GM13976 (cell line): ENCODE results near the gene PLD4.

ENCODE experiments used
- DNase-seq: peaks from one replicate; pipeline ENCODE4 v3.0.0; 2012; ENCODE audit warnings: low spot score
- CTCF ChIP-seq: IDR thresholded peaks from 2 replicates; pipeline ENCODE4 v1.5.1; 2012; ENCODE audit warnings: borderline replicate concordance, mild to moderate bottlenecking; ENCODE audit not compliant: insufficient read depth; ENCODE audit errors: extremely low read depth, missing control alignments, control extremely low read depth
- in situ Hi-C: fragments of 300-500 bp; cut with MboI; formaldehyde crosslinking; loops from one replicate; pipeline ENCODE4 v1.12.0; 2022; ENCODE audit warnings: low sequenced_read_pairs, mixed read lengths, inconsistent platforms; ENCODE audit not compliant: unreplicated experiment

Gene PLD4

GRCh38 chr14:104931771-104932675 is 7.3 kb downstream of the PLD4 start:
- no peak for DNase-seq
- no peak for TF ChIP-seq CTCF
- in situ Hi-C loops: no loop called here

- peak; percentile 93 for DNase-seq
- TF ChIP-seq CTCF: peak; percentile 93
- in situ Hi-C loops: no loop called here
Measured at GRCh38 chr14:104932676-104933631, 8.3 kb downstream of the PLD4 start.

- in situ Hi-C loops: no loop called here
- TF ChIP-seq CTCF: no peak
- DNase-seq: peak; percentile 28
Measured at GRCh38 chr14:104933746-104934733, 9.4 kb downstream of the PLD4 start.

GRCh38 chr14:104935026-104935650 is 10.5 kb downstream of the PLD4 start:
- in situ Hi-C loops: no loop called here
- no peak for TF ChIP-seq CTCF
- DNase-seq: peak; percentile 13

- in situ Hi-C loops: no loop called here
- peak; percentile 17 for DNase-seq
- TF ChIP-seq CTCF: no peak
Measured at GRCh38 chr14:104935955-104936354, 11.3 kb downstream of the PLD4 start.
